IPS-NIHi11 (cell line): Measurements from ENCODE around the gene C2CD4B.

ENCODE experiments used
- DNase-seq: peaks from one replicate; pipeline ENCODE4 v3.0.0; 2012; ENCODE audit warnings: mixed read lengths, low spot score

C2CD4B gene

DNA sequence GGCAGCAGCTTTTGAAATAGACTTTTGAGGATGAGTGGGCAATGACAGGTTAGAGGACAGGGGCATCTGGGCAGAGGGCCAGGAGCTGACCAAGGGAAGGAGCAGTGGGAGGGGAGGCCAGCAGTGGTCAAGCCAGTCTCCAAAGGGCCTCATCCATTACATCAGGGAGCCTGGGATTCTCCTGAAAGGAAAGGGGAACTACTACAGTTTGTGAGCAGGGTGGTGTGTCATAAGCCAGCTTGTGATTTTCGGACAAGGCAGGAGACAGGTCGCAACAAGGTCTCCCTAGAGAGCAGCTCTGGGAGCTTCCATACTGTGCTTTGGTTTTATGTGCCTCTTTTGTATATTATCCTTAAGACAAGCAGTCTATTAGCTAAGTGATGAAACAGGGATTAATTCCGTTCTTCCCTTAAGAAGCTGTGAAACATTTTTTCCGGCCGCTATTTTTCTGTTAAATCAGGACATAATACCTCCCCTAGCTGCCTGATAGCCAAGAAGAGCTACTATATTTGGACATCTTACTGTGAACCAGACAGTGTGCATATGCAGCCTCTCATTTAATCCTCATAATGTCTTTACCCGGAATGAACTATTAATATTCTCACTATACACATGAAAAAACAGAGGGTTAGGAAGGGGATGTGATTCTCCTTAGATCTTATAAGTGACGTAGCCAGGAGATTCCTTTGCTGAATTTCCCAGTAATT lies 46.4 kb downstream of the C2CD4B start:
- DNase-seq: no peak

DNA sequence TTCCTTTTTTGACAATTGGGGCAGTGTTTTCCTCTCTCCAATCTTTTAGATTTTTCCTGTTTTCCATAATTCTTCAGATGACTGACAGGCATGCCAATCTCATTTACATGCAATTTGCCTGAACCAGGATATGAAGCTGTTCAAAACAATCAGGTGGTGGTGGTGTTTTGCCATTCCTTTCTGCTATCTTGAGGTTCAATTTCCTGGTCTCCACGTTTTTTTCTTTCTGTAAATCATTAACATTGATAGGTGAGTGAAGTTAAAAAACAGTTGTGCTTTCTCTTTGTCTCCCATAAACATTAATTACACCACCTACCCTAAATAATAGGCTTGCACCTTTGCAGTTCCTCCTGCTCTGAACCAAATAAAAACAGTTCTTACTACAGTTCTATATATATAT lies 49.2 kb downstream of the C2CD4B start:
- no peak for DNase-seq
